ENCODE data around the gene RAPGEF4. TPM values are rescaled to one million over a fixed set of nuclear protein-coding genes. Genes with fewer than 3 reads are reported as not detected.

Gene RAPGEF4
- total RNA-seq, 1 experiment from 2014 or later, result 1.4 TPM

DNA sequence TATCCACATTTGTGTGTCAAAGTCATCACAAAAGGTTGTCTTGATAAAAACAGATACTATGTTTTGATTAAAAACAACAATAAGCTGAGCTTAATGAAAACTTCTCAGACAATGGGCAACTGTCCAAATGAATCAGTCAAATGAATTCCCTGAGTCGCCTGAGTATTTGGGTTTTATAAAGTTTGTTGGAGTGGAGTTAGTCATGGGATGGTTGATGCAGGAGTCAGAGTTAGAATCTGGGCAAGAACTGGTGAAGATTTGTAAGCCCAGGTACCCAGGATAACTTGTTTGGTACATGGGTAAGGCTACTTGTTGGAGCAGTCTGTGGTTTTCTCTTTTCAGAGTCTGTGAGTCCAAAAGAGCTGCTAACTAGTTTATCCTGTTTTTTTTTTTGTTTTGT is 34.4 kb upstream of the RAPGEF4 start:
- Histone ChIP-seq H3K27me3 (ENCODE audit: insufficient read depth, low read length) (no peaks in the 10 kb centered on the region), H3K4me1 (ENCODE audit: insufficient read depth, low read length) (no peaks in the 10 kb centered on the region), H3K18ac (ENCODE audit: insufficient read length, low read depth, low read length) (no peak overlapping the region), H3K79me1 (ENCODE audit: insufficient read depth, low read depth, low read length, poor library complexity, severe bottlenecking) (no peaks in the 10 kb centered on the region), H2BK120ac (ENCODE audit: low read depth, low read length, poor library complexity, severe bottlenecking) (no peak overlapping the region), H3T11ph (ENCODE audit: low read length) (no peak overlapping the region), H4K91ac (ENCODE audit: insufficient read length, low read depth, low read length) (no peak overlapping the region), H3K14ac (ENCODE audit: insufficient read depth, low read length) (no peak overlapping the region), H3K4me2 (ENCODE audit: insufficient read depth, insufficient read length, low read length) (no peak overlapping the region), H4K8ac (replicated peaks; ENCODE audit: insufficient read length, low read depth, low read length) (no peak overlapping the region), H2AK5ac (ENCODE audit: insufficient read length, low read length) (no peak overlapping the region), H3K23me2 (ENCODE audit: insufficient read length, low read depth, low read length, poor library complexity, severe bottlenecking) (no peaks in the 10 kb centered on the region), H2BK20ac (ENCODE audit: low read depth, low read length, poor library complexity, severe bottlenecking) (no peak overlapping the region), H3K4ac (ENCODE audit: low read depth, low read length) (no peak overlapping the region), H4K20me1 (ENCODE audit: control insufficient read depth, insufficient read depth, insufficient read length) (no peaks in the 10 kb centered on the region), H2BK12ac (ENCODE audit: insufficient read length, low read depth, low read length) (no peak overlapping the region), H3K9ac (ENCODE audit: extremely low read depth, insufficient read length, low read length) (no peak overlapping the region), H3K23ac (ENCODE audit: insufficient read length, low read depth, low read length) (no peak overlapping the region), H3K9me3 (ENCODE audit: control insufficient read depth, low read depth, low read length) (no peaks in the 10 kb centered on the region), H2BK15ac (ENCODE audit: low read depth, low read length) (no peak overlapping the region), H3K27ac (ENCODE audit: insufficient read length, low read depth, low read length) (no peak overlapping the region), H4K5ac (ENCODE audit: insufficient read length, low read depth, low read length) (no peak overlapping the region), H2AFZ (ENCODE audit: low read length) (no peak overlapping the region), H2BK5ac (ENCODE audit: insufficient read length, low read length) (no peak overlapping the region), H3K79me2 (ENCODE audit: insufficient read depth, low read length) (no peaks in the 10 kb centered on the region), H3K56ac (ENCODE audit: insufficient read length, low read depth, low read length) (no peak overlapping the region)
- Mint-ChIP-seq H3K4me3 (no peak overlapping the region), H3K9me3 (peaks cover 21% of the 10 kb centered on the region in 2 experiments), H3K4me1 (no peaks in the 10 kb centered on the region), H3K27me3 (ENCODE audit: low read depth) (peaks cover 3% of the 10 kb centered on the region), H3K27ac (no peak overlapping the region), H3K36me3 (ENCODE audit: insufficient read depth in 1 of 3, low read depth in 3 of 3) (peaks cover 0 to 12% (median 2%) of the 10 kb centered on the region in 3 experiments; a peak in 3 of 7 replicates)
- no peak for DNase-seq
- TF ChIP-seq, protein P1, sequence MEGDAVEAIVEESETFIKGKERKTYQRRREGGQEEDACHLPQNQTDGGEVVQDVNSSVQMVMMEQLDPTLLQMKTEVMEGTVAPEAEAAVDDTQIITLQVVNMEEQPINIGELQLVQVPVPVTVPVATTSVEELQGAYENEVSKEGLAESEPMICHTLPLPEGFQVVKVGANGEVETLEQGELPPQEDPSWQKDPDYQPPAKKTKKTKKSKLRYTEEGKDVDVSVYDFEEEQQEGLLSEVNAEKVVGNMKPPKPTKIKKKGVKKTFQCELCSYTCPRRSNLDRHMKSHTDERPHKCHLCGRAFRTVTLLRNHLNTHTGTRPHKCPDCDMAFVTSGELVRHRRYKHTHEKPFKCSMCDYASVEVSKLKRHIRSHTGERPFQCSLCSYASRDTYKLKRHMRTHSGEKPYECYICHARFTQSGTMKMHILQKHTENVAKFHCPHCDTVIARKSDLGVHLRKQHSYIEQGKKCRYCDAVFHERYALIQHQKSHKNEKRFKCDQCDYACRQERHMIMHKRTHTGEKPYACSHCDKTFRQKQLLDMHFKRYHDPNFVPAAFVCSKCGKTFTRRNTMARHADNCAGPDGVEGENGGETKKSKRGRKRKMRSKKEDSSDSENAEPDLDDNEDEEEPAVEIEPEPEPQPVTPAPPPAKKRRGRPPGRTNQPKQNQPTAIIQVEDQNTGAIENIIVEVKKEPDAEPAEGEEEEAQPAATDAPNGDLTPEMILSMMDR (conservative IDR thresholded peaks at IDR 0.05), result no peak
- no CpG with 5 or more reads among the region's 1 CpG for WGBS (ENCODE audit: extremely low coverage, insufficient read length, low lambda C conversion rate)
